IMR-90 (cell line): ENCODE results near the gene ATP2A3. TPM values are rescaled to one million over a fixed set of nuclear protein-coding genes. Genes with fewer than 3 reads are reported as not detected.

Source experiments
- ATAC-seq: fragments of 200-7000 bp; cut with Tn5 transposase; 2 replicates; pipeline ENCODE4 v1.9.1; 2020; ENCODE audit warnings: low read depth, mild to moderate bottlenecking, moderate library complexity
- BruUV-seq: library from RNA; stranded (reverse); fragments of 400-500 nt; replicated peaks from 2 replicates; lab custom pipeline; 2021; lab: Mats Ljungman, UMichigan
- CTCF ChIA-PET: fragments of 300-600 bp; formaldehyde crosslinking; extraction: SDS; loops from one replicate; lab custom pipeline; 2021; ENCODE audit warnings: antibody characterized with exemption; lab: Yijun Ruan, JAX
- POLR2A ChIA-PET: fragments of 300-600 bp; sonication (Branson Sonifier 250); formaldehyde crosslinking; loops from one replicate; lab custom pipeline; 2022; ENCODE audit warnings: antibody characterized with exemption; ENCODE audit not compliant: unreplicated experiment; lab: Charles Lee
- DNase-seq: peaks from one replicate; pipeline ENCODE4 v3.0.0; 2013
- H2AFZ ChIP-seq: replicated peaks from 2 replicates; pipeline ENCODE3; 2013; ENCODE audit warnings: low read length, mild to moderate bottlenecking; ENCODE audit not compliant: poor library complexity
- H2AK5ac ChIP-seq: 2 replicates; pipeline ENCODE4 v1.6.1; 2013; ENCODE audit warnings: low read depth, low read length, inconsistent platforms
- H2AK9ac ChIP-seq: replicated peaks from 2 replicates; pipeline ENCODE3; 2013; ENCODE audit warnings: mild to moderate bottlenecking, low read depth, low read length, moderate library complexity; ENCODE audit not compliant: poor library complexity
- H2BK120ac ChIP-seq: 2 replicates; pipeline ENCODE4 v1.6.1; 2013; ENCODE audit warnings: low read depth, low read length, inconsistent platforms
- H2BK15ac ChIP-seq: 3 replicates; pipeline ENCODE4 v1.6.1; 2013; ENCODE audit warnings: low read depth, low read length, inconsistent platforms
- H2BK20ac ChIP-seq: 2 replicates; pipeline ENCODE4 v1.6.1; 2013; ENCODE audit warnings: low read depth, mild to moderate bottlenecking, inconsistent platforms, low read length, moderate library complexity
- H2BK5ac ChIP-seq: 2 replicates; pipeline ENCODE4 v1.6.1; 2013; ENCODE audit warnings: mild to moderate bottlenecking, low read depth, low read length, inconsistent platforms; ENCODE audit not compliant: poor library complexity, severe bottlenecking
- H3K14ac ChIP-seq: replicated peaks from 2 replicates; pipeline ENCODE4 v1.6.1; 2013; ENCODE audit warnings: low read depth, low read length, inconsistent platforms
- H3K18ac ChIP-seq: 2 replicates; pipeline ENCODE4 v1.6.1; 2013; ENCODE audit warnings: low read depth, low read length, control low read depth
- H3K23ac ChIP-seq: 2 replicates; pipeline ENCODE4 v1.6.1; 2013; ENCODE audit warnings: low read depth, low read length, inconsistent platforms
- H3K27ac ChIP-seq: 2 replicates; pipeline ENCODE4 v1.5.1; 2013; ENCODE audit warnings: mild to moderate bottlenecking, control low read depth, low read length; ENCODE audit not compliant: insufficient read depth
- H3K27me3 ChIP-seq: 2 replicates; pipeline ENCODE4 v1.6.1; 2013; ENCODE audit warnings: low read length; ENCODE audit not compliant: control insufficient read depth, insufficient read depth
- H3K36me3 ChIP-seq: 2 replicates; pipeline ENCODE4 v1.6.1; 2013; ENCODE audit warnings: low read length, mixed read lengths; ENCODE audit not compliant: control insufficient read depth, insufficient read depth
- H3K4ac ChIP-seq: 2 replicates; pipeline ENCODE4 v1.6.1; 2013; ENCODE audit warnings: low read depth, low read length, inconsistent platforms
- H3K4me1 ChIP-seq: 2 replicates; pipeline ENCODE4 v1.6.1; 2013; ENCODE audit warnings: low read length, mixed read lengths; ENCODE audit not compliant: control insufficient read depth, insufficient read depth
- H3K4me2 ChIP-seq: 2 replicates; pipeline ENCODE4 v1.6.1; 2013; ENCODE audit warnings: low read depth, mild to moderate bottlenecking, control low read depth, low read length, moderate library complexity
- H3K4me3 ChIP-seq: 2 replicates; pipeline ENCODE4 v1.5.1; 2013; ENCODE audit warnings: low read depth, mild to moderate bottlenecking, control low read depth, low read length, moderate library complexity; ENCODE audit not compliant: insufficient read depth
- H3K56ac ChIP-seq: 2 replicates; pipeline ENCODE4 v1.6.1; 2013; ENCODE audit warnings: low read length, inconsistent platforms; ENCODE audit not compliant: insufficient read depth; ENCODE audit errors: extremely low read depth
- H3K79me1 ChIP-seq, 2 experiments: 2 replicates each; pipeline ENCODE4 v1.6.1; 2013; ENCODE audit warnings: low read length in 2 of 2, inconsistent platforms in 1 of 2, low read depth in 1 of 2
- H3K9ac ChIP-seq: 2 replicates; pipeline ENCODE4 v1.6.1; 2013; ENCODE audit warnings: low read depth, low read length, control low read depth
- H3K9me1 ChIP-seq: 2 replicates; pipeline ENCODE4 v1.6.1; 2013; ENCODE audit warnings: low read length, inconsistent platforms; ENCODE audit not compliant: insufficient read depth
- H3K9me3 ChIP-seq: 2 replicates; pipeline ENCODE4 v1.6.1; 2013; ENCODE audit warnings: low read length; ENCODE audit not compliant: control insufficient read depth, insufficient read depth
- H4K20me1 ChIP-seq: 2 replicates; pipeline ENCODE4 v1.6.1; 2013; ENCODE audit warnings: low read length, inconsistent platforms; ENCODE audit not compliant: insufficient read depth
- H4K5ac ChIP-seq: 2 replicates; pipeline ENCODE4 v1.6.1; 2013; ENCODE audit warnings: mild to moderate bottlenecking, low read depth, low read length, control low read depth
- H4K8ac ChIP-seq, 2 experiments: 2 replicates each; pipeline ENCODE4 v1.6.1; 2013; ENCODE audit warnings: low read depth in 2 of 2, low read length in 2 of 2, control low read depth in 1 of 2, inconsistent platforms in 1 of 2
- H4K91ac ChIP-seq: 2 replicates; pipeline ENCODE4 v1.6.1; 2013; ENCODE audit warnings: low read depth, low read length, inconsistent platforms; ENCODE audit not compliant: insufficient read depth
- BHLHE40 ChIP-seq: fragments of 150-350 bp; IDR thresholded peaks from 2 replicates; pipeline ENCODE4 v1.6.1; 2016; ENCODE audit warnings: mild to moderate bottlenecking, low read depth, low read length
- CEBPB ChIP-seq: IDR thresholded peaks from 2 replicates; pipeline ENCODE4 v1.6.1; 2012; ENCODE audit warnings: low read depth, low read length, improper control_type of control experiment
- CHD1 ChIP-seq: IDR thresholded peaks from 2 replicates; pipeline ENCODE4 v1.6.1; 2012; ENCODE audit warnings: low read depth, low read length, improper control_type of control experiment
- FOS ChIP-seq: fragments of 150-350 bp; IDR thresholded peaks from 2 replicates; pipeline ENCODE4 v1.6.1; 2016; ENCODE audit warnings: low read depth, low read length
- MXI1 ChIP-seq: IDR thresholded peaks from 2 replicates; pipeline ENCODE4 v1.6.1; 2012; ENCODE audit warnings: low read depth, mild to moderate bottlenecking, low read length, moderate library complexity, borderline replicate concordance
- NFE2L2 ChIP-seq: fragments of 150-350 bp; IDR thresholded peaks from 2 replicates; pipeline ENCODE4 v1.6.1; 2016; ENCODE audit warnings: low read depth, mild to moderate bottlenecking, low read length
- POLR2A ChIP-seq: IDR thresholded peaks from 2 replicates; pipeline ENCODE4 v1.6.1; 2012; ENCODE audit warnings: mild to moderate bottlenecking, low read depth, low read length
- RAD21 ChIP-seq: IDR thresholded peaks from 2 replicates; pipeline ENCODE4 v1.6.1; 2012; ENCODE audit warnings: low read length, improper control_type of control experiment
- RCOR1 ChIP-seq: IDR thresholded peaks from 2 replicates; pipeline ENCODE4 v1.6.1; 2012; ENCODE audit warnings: mild to moderate bottlenecking, low read length, improper control_type of control experiment; ENCODE audit not compliant: insufficient replicate concordance
- RFX5 ChIP-seq: IDR thresholded peaks from 2 replicates; pipeline ENCODE4 v1.8.0; 2012; ENCODE audit warnings: low read depth, mild to moderate bottlenecking, low read length, moderate library complexity
- WGBS, 2 experiments: methylation state at CpG; one replicate each; pipeline versions ENCODE4 v1.1.5 to v1.1.7; 2013; ENCODE audit warnings: missing lambda C conversion rate in 2 of 2; ENCODE audit not compliant: insufficient read length in 1 of 2; ENCODE audit errors: extremely low coverage in 2 of 2; 5-methylcytosine and 5-hydroxymethylcytosine counted together
- dilution Hi-C: fragments of 300-500 bp; cut with HindIII; formaldehyde crosslinking; loops from one replicate; pipeline ENCODE4 v1.14.3; 2018; ENCODE audit warnings: low sequenced_read_pairs; ENCODE audit not compliant: unreplicated experiment
- in situ Hi-C: fragments of 300-500 bp; cut with MboI; formaldehyde crosslinking; loops from 3 replicates; pipeline ENCODE4 v1.14.3; 2019; ENCODE audit warnings: low sequenced_read_pairs, inconsistent platforms, mixed read lengths
- intact Hi-C: fragments of 100-400 bp; cut with micrococcal nuclease; formaldehyde crosslinking; loops from 2 replicates; pipeline ENCODE4 v1.10.0; 2022
- polyA plus RNA-seq, 3 experiments: library from polyadenylated mRNA; depleted of rRNA; stranded (reverse); fragments of >200 nt; gene quantifications; 2 replicates each; pipeline ENCODE4 v1.2.3, GENCODE V29; 2012; ENCODE audit warnings: low replicate concordance in 1 of 3
- total RNA-seq: library from RNA; depleted of rRNA; stranded (reverse); fragments of >200 nt; gene quantifications from 2 replicates; pipeline ENCODE4 v1.2.3, GENCODE V29; 2012
- TF ChIP-seq, protein P1 (sequence below): fragments of 150-350 bp; IDR thresholded peaks from 2 replicates; pipeline ENCODE4 v1.6.1; 2016; ENCODE audit warnings: low read depth, mild to moderate bottlenecking, low read length, moderate library complexity, borderline replicate concordance
- TF ChIP-seq, protein P2 (sequence below): conservative IDR thresholded peaks from 2 replicates; pipeline ENCODE4 v1.5.1; 2012; ENCODE audit warnings: mild to moderate bottlenecking, low read depth, low read length, improper control_type of control experiment

ATP2A3 gene
- total and polyA plus RNA-seq, 2 of the 4 experiments (the other 2 are of a cell fraction), result 0.18 to 0.63 TPM

DNA sequence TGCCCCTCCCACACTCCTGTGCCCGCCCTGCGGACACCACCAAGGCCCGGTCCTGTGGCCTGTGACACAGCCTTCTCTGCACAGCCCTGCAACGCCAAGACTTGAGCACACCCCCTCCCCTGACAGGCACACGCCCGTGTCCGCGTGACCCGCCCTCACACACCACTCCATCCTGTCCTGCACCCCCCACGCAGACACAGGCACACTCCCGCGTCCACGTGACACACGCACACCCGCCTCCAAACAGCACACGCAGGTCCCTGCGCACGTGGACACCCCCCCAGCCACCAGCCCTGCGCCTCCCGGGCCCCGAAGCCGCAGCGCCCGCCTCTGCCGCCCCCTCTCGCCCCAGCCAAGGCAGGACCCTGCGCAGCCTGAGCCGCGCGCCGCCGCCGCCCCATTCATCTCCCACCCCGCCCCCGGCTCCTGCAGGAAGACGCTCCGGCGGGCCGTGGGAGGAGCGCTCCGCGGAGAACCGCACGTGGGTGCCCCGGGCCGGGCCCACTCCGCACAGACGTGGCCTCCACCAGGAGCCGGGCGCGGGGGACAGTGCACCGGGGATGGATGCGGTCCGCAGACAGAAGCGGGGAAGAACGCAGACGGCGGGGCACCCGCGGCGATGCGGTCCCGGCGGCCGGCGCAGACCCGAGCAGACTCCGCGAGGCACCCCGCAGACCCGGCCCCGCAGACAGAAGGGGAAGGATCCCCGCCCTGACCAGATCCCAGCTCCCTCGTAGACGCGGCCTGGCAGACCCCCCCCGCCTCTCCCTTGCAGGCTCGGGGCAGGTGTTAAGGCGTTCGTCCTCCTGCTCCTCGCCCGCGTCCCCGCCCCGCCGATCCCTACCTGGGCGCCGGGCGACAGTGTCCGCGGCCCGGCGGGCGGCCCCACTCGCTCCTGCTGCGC lies 71.9 kb downstream of the ATP2A3 start (continued):
- TF ChIP-seq, protein P1, sequence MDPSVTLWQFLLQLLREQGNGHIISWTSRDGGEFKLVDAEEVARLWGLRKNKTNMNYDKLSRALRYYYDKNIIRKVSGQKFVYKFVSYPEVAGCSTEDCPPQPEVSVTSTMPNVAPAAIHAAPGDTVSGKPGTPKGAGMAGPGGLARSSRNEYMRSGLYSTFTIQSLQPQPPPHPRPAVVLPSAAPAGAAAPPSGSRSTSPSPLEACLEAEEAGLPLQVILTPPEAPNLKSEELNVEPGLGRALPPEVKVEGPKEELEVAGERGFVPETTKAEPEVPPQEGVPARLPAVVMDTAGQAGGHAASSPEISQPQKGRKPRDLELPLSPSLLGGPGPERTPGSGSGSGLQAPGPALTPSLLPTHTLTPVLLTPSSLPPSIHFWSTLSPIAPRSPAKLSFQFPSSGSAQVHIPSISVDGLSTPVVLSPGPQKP, result no peak

DNA sequence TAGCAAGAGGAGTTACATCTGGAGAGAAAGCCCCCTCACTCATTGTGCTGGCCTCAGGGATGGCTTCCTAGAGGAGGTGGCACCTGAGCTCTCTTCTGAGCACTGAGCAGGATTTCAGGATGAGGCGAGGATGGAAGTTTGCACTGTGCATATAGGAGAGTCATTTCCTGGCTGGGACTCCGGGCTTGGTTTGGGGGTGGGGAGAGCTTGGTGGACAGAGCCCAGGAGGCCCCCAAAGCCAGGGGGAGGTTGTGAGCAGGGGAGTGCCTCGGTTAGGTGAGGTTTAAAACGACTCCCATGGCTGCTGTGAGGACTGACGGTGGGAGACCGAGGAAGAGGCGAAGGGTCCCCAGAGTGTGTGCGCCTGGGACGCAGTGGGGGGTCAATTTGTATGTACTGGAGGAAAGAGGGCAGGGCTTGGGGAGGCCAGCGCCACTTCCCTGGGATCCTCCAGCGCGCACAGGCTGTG lies 72.6 kb downstream of the ATP2A3 start:
- H2BK120ac ChIP-seq, result peak overlapping the region; percentile 35; the same call in 1 of the 2 replicates
- BruUV-seq, result no TSS peak
- ATAC-seq (no peak), DNase-seq (peak; percentile 15)
- H3K9ac ChIP-seq, result no peak overlapping the region
- dilution Hi-C loops (no loop called here), in situ Hi-C loops (no loop called here), intact Hi-C loops (loop anchor here (2.0 kb wide), 1 partner anchor 45 kb away; the partner anchor contains the start of gene NCBP3)
- peak overlapping the region; percentile 92 for H2AFZ ChIP-seq
- WGBS, 2 experiments, result 18% methylated on average over 5 of the region's 12 CpGs; no CpG with 5 or more reads in 1 of the 2 experiments
- peak overlapping the region; percentile 87 for H3K4me2 ChIP-seq
- H3K9me3 ChIP-seq, result no peaks in the 10 kb centered on the region
- no peak overlapping the region for H4K5ac ChIP-seq
- peaks cover 6% of the 10 kb centered on the region; the same call in 1 of the 2 replicates for H4K20me1 ChIP-seq
- peak overlapping the region; percentile 34; the same call in 1 of the 3 replicates for H2BK15ac ChIP-seq
- peak overlapping the region; percentile 84 for H2AK5ac ChIP-seq
- peak overlapping the region; percentile 37 for H2BK5ac ChIP-seq
- H4K91ac ChIP-seq, result peak overlapping the region; percentile 72; the same call in 1 of the 2 replicates
- ChIA-PET CTCF (no interaction called here), POLR2A (no interaction called here)
- H3K4ac ChIP-seq, result peak overlapping the region; percentile 42; the same call in 1 of the 2 replicates
- H3K27me3 ChIP-seq, result no peaks in the 10 kb centered on the region
- H2BK20ac ChIP-seq, result no peak overlapping the region
- peak overlapping the region; percentile 52; the same call in 1 of the 2 replicates for H3K14ac ChIP-seq
- H3K4me3 ChIP-seq, result peak overlapping the region; percentile 67
- no peak overlapping the region for H3K56ac ChIP-seq
- H3K18ac ChIP-seq, result no peak overlapping the region
- peaks cover 11 to 52% of the 10 kb centered on the region in 2 experiments; a peak in 3 of 4 replicates for H3K79me1 ChIP-seq
- no peaks in the 10 kb centered on the region for H3K36me3 ChIP-seq
- H3K23ac ChIP-seq, result 0 out of 2 replicates have a peak overlapping the region, but pooled peaks have one; percentile 32
- peak overlapping the region; percentile 90 for H2AK9ac ChIP-seq
- no peak overlapping the region; the same call in 1 of the 2 replicates for H3K27ac ChIP-seq
- peaks cover 29% of the 10 kb centered on the region for H3K9me1 ChIP-seq
- H4K8ac ChIP-seq, result peak overlapping the region in 1 of 2 experiments; percentile 40; a peak in 2 of 4 replicates
- peaks cover 41% of the 10 kb centered on the region for H3K4me1 ChIP-seq
- TF ChIP-seq, protein P2, sequence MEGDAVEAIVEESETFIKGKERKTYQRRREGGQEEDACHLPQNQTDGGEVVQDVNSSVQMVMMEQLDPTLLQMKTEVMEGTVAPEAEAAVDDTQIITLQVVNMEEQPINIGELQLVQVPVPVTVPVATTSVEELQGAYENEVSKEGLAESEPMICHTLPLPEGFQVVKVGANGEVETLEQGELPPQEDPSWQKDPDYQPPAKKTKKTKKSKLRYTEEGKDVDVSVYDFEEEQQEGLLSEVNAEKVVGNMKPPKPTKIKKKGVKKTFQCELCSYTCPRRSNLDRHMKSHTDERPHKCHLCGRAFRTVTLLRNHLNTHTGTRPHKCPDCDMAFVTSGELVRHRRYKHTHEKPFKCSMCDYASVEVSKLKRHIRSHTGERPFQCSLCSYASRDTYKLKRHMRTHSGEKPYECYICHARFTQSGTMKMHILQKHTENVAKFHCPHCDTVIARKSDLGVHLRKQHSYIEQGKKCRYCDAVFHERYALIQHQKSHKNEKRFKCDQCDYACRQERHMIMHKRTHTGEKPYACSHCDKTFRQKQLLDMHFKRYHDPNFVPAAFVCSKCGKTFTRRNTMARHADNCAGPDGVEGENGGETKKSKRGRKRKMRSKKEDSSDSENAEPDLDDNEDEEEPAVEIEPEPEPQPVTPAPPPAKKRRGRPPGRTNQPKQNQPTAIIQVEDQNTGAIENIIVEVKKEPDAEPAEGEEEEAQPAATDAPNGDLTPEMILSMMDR, result no peak
- TF ChIP-seq FOS (no peak), POLR2A (no peak), RAD21 (no peak), BHLHE40 (no peak), CHD1 (no peak), CEBPB (no peak), RCOR1 (no peak), RFX5 (no peak), NFE2L2 (no peak), MXI1 (no peak)
